ENCODE data around the gene MORN1. TPM values are rescaled to one million over a fixed set of nuclear protein-coding genes. Genes with fewer than 3 reads are reported as not detected.

MORN1 gene
- total and polyA plus RNA-seq, 2 of the 8 experiments (the other 6 are each of a cell fraction or from before 2014, with no cell fraction given), result 5.0 to 9.1 TPM

GRCh38 chr1:2312160-2312514, 79.2 kb downstream of the MORN1 start:
- H2BK20ac ChIP-seq (ENCODE audit: low read length), result no peak overlapping the region
- no peak overlapping the region for H3K4me2 ChIP-seq (ENCODE audit: insufficient read depth in 1 of 2, low read depth in 2 of 2, low read length in 2 of 2)
- H3K4me3 ChIP-seq (ENCODE audit: extremely low read depth in 1 of 4, insufficient read depth in 2 of 4, low read depth in 3 of 4, low read length in 4 of 4), result no peak overlapping the region
- no peaks in the 10 kb centered on the region for H3K27me3 ChIP-seq (replicated peaks in 1 of 4; ENCODE audit: control insufficient read depth in 3 of 4, extremely low read depth in 1 of 4, insufficient read depth in 3 of 4, low read length in 3 of 4)
- no peak overlapping the region for H2BK5ac ChIP-seq (ENCODE audit: low read depth, low read length)
- H4K8ac ChIP-seq (ENCODE audit: extremely low read depth, insufficient read depth, low read length), result 0 out of 2 replicates have a peak overlapping the region, but pooled peaks have one; percentile 62
- POLR2A ChIA-PET (ENCODE audit: partially characterized antibody), result interaction anchor here (1.4 to 2.0 kb wide), 2 partner anchors 9 to 78 kb away, joined by 5 read pairs; no protein-coding TSS in a partner anchor
- no peak overlapping the region for H3K14ac ChIP-seq (ENCODE audit: insufficient read length)
- FAIRE-seq (no peak), DNase-seq (ENCODE audit: low read depth in 1 of 2, low spot score in 2 of 2) (no peak)
- H4K91ac ChIP-seq (replicated peaks; ENCODE audit: insufficient read length, low read length), result no peak overlapping the region
- no peak overlapping the region for H3K9ac ChIP-seq (replicated peaks in 1 of 4; ENCODE audit: extremely low read depth in 1 of 4, low read depth in 3 of 4, low read length in 3 of 4)
- H2AK5ac ChIP-seq (ENCODE audit: low read depth, low read length), result 0 out of 2 replicates have a peak overlapping the region, but pooled peaks have one; percentile 24
- no peak overlapping the region for H4K5ac ChIP-seq (ENCODE audit: insufficient read length, low read depth, low read length)
- WGBS, 2 experiments (ENCODE audit: extremely low coverage in 1 of 2, insufficient coverage in 1 of 2, insufficient read length in 1 of 2, insufficient replicate concordance in 2 of 2, low coverage in 1 of 2, low lambda C conversion rate in 2 of 2, missing lambda C conversion rate in 1 of 2), result 94% methylated on average over 7 of the region's 10 CpGs; no CpG with 5 or more reads in 1 of the 2 experiments
- H3K23me2 ChIP-seq (ENCODE audit: low read depth, low read length), result no peaks in the 10 kb centered on the region; the same call in 1 of the 2 replicates
- no peak overlapping the region for H2BK120ac ChIP-seq (replicated peaks; ENCODE audit: low read depth, low read length)
- no peak overlapping the region for H3K18ac ChIP-seq (ENCODE audit: extremely low read depth, low read length)
- no peaks in the 10 kb centered on the region for H3K9me3 ChIP-seq (ENCODE audit: insufficient read depth in 2 of 2, low read depth in 1 of 2, low read length in 1 of 2)
- no peak overlapping the region for H2BK15ac ChIP-seq (ENCODE audit: low read length)
- H4K20me1 ChIP-seq (replicated peaks in 1 of 2; ENCODE audit: control insufficient read depth in 1 of 2, insufficient read depth in 2 of 2, low read length in 2 of 2), result peaks cover 2 to 4% of the 10 kb centered on the region in 2 experiments
- no peak overlapping the region for H3K27ac ChIP-seq (ENCODE audit: low read depth, low read length)
- peaks cover 5 to 37% (median 26%) of the 10 kb centered on the region in 4 experiments for H3K4me1 ChIP-seq (replicated peaks in 1 of 4; ENCODE audit: control insufficient read depth in 3 of 4, insufficient read depth in 4 of 4, low read length in 3 of 4)
- H3K79me1 ChIP-seq (ENCODE audit: low read depth, low read length), result peaks cover 3% of the 10 kb centered on the region; the same call in 1 of the 2 replicates
- no peak overlapping the region; the same call in 1 of the 2 replicates for H2BK12ac ChIP-seq (ENCODE audit: low read depth, low read length)
- no peaks in the 10 kb centered on the region for H3K79me2 ChIP-seq (ENCODE audit: control insufficient read depth in 1 of 2, insufficient read depth in 2 of 2, low read length in 2 of 2)
- no peak overlapping the region for H2AFZ ChIP-seq (ENCODE audit: low read length)
- peaks cover 6 to 17% (median 10%) of the 10 kb centered on the region in 4 experiments; a peak in 5 of 8 replicates for H3K36me3 ChIP-seq (ENCODE audit: control insufficient read depth in 2 of 4, insufficient read depth in 4 of 4, low read length in 3 of 4)
- no peak overlapping the region for H3K4ac ChIP-seq (replicated peaks; ENCODE audit: insufficient read length, low read depth, low read length)
- CTCF ChIA-PET (ENCODE audit: partially characterized antibody), result interaction anchor here (0.9 to 4.1 kb wide), 18 partner anchors 9 to 367 kb away, joined by 3 to 23 read pairs (median 4); partner anchors contain the start of gene FAAP20
- H3K56ac ChIP-seq (replicated peaks; ENCODE audit: insufficient read length, low read depth, low read length), result no peak overlapping the region
- no peak overlapping the region for H3K23ac ChIP-seq (ENCODE audit: insufficient read length)
- TF ChIP-seq ASH2L (IDR thresholded peaks at IDR 0.05; ENCODE audit: low read length), result no peak
- no peak for TF ChIP-seq POU5F1 (IDR thresholded peaks at IDR 0.05; ENCODE audit: low read depth, low read length)
- TF ChIP-seq KDM5A (IDR thresholded peaks at IDR 0.05; ENCODE audit: low read length), result no peak
- no peak for TF ChIP-seq CHD1 (IDR thresholded peaks at IDR 0.05; ENCODE audit: low read depth, low read length)
- TF ChIP-seq CTBP2 (IDR thresholded peaks at IDR 0.05; ENCODE audit: borderline replicate concordance, insufficient read depth, insufficient read length, low read length), result no peak
- TF ChIP-seq CEBPB (IDR thresholded peaks at IDR 0.05; ENCODE audit: low read depth, low read length), result no peak
- TF ChIP-seq SP1 (IDR thresholded peaks at IDR 0.05; ENCODE audit: low read depth, low read length), result no peak
- TF ChIP-seq SP4 (IDR thresholded peaks at IDR 0.05; ENCODE audit: low read length), result no peak
- no peak for TF ChIP-seq CTCF (IDR thresholded peaks at IDR 0.05; ENCODE audit: control extremely low read depth in 1 of 3, insufficient read depth in 1 of 3, low read depth in 1 of 3, low read length in 3 of 3)
- TF ChIP-seq HDAC2 (IDR thresholded peaks at IDR 0.05; ENCODE audit: borderline replicate concordance in 1 of 2, low read depth in 2 of 2, low read length in 2 of 2), result no peak
- no peak for TF ChIP-seq EZH2 (IDR thresholded peaks at IDR 0.05; ENCODE audit: low read depth, low read length, severe bottlenecking)

Measured in H1 (cell line).